ENCODE results near the gene RAB28.

The RAB28 gene

GRCh38 chr4:13504374-13504773, 20.2 kb upstream of the RAB28 start:
- DNase-seq, result no peak

DNA sequence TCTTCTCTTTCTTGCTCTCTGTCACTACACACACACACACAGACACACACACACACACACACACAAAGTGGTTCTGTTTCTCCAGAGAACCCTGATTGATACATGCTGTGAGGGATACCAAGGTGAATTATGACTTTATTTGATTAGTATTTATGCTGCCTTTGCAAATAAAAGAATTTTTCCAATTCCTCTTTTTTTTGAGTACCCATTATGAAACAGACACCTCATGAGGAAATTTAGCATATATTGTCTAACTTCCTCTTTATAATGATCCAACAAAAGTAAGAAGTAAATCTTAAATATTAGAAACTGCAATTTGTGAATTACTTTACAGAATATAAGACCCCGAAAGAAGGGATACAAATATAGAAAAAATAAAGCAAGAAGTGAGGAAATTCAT, 14.3 kb upstream of the RAB28 start:
- no peak for DNase-seq

- no peak for DNase-seq
Measured at GRCh38 chr4:13496605-13497004, 12.5 kb upstream of the RAB28 start.

DNA sequence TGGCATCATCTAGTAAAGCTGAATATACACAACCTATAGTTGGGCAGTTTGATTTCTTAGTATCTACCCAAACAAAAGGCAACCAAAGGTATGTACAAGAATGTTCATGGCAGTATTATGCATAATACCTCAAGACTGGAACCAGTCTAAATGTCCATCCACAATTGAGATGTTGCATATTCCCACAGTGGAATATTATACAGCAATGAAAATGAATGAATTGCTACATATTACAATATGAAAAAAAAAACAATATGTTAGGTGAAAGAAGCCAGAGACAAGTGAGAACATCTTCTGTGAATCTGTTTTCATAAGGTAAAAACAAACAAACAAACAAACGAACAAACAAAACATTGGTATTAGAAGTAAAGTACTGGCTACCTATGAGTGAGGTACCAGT, 11.6 kb upstream of the RAB28 start:
- DNase-seq, result no peak

- DNase-seq, result no peak
Measured at GRCh38 chr4:13493793-13494192, 9.7 kb upstream of the RAB28 start.

DNA sequence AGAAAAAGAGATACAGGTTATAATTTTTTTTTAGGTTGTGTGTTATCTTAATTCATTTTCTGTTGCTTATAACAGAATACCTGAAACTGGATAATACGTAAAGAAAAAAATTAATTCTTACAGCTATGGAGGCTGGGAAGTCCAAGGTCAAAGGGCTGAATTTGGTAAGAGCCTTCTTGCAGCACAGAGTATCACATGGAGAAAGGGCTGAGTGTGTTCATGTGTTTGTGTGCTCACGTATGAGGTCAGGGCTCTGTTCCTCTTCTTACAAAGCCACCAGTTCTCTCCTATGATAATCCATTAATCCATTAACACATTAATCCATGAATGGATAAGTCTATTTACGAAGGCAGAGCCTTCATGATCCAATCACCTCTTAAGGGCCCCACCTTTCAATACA, 8.6 kb upstream of the RAB28 start:
- no peak for DNase-seq

DNA sequence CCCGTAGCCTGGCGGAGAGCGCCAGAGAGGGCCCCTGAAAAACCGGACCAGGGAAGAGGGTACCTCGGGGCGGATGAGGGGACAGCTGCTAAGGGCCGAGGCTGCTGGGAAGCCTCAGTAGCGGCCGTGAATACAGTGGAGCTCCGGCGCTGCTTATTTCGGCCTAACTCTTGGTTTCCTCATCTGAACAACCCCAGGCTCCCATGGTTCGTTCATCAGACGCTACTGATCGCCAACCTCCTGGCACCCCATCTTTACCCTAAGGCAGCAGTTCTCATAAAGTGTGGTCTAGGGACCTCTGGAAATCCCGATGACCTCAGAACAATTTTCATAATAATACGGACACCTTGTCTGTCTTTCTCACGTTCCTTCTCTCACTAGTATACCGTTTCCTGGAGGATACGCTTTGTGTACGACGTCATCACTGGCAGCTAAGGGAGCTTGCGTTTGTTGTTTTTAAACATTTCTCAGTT, 645 bp upstream of the RAB28 start:
- DNase-seq, result peak; percentile 38

GRCh38 chr4:13483768-13484121, 395 bp downstream of the RAB28 start:
- peak; percentile 64 for DNase-seq

GRCh38 chr4:13483136-13483767, 888 bp downstream of the RAB28 start:
- DNase-seq, result peak; percentile 18

DNA sequence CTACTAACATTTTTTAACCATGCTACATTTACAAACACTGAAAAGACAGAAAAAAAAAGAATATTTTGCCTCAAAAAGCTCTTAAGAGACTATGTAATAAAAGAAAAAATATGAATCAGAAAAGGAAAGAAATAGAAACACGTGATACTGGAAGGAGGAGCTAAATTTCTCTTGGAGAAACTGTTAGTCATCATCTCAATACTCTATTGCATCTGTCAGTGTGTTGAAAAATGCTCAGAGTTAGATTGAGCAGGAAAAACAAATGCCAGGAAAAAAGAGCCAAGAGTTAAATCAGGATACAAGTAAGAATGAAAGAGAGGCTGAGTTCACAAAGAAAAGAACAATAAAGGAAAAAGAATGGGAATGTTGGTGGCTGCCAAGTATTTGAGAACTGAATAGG, 2.6 kb downstream of the RAB28 start:
- DNase-seq, result peak; percentile 56

- no peak for DNase-seq
Measured at GRCh38 chr4:13478707-13479106, 5.4 kb downstream of the RAB28 start.

DNA sequence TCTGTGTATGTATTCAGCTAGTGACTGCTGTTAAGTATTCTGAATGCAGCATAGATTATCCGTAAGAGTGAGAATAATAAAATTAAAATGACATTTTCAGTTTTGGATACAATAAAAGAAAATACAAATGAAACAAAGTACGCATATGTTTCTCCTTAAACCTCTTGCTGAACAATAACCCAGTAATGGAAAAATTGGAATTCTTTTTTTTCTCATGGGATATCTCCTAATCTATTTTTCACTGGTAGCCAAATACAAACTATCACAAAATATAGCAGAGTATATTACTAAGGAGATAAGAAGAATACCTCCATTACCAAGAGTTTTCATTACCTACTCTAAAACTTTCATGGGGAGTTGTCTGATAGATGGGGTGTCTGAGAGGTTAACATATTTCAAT, 6.0 kb downstream of the RAB28 start:
- no peak for DNase-seq

DNA sequence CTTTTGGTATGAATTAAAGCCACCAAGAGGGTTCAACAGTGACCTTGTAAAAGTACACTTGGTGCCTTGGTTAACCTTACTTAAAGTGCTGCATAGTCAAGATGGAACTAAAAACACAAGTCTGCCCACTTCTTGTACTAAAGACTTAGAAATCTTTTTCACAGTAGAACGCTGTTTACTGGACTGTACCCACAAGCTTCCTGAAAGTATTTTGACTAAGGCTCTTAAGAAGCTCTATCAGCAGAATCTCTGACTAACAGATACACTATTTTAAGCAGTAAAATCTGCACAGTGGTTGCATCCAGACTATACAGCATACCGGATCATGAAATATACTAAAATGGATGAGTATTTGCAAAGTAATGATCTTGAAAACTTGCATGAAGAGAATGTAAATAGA, 7.2 kb downstream of the RAB28 start:
- DNase-seq, result peak; percentile 68

DNA sequence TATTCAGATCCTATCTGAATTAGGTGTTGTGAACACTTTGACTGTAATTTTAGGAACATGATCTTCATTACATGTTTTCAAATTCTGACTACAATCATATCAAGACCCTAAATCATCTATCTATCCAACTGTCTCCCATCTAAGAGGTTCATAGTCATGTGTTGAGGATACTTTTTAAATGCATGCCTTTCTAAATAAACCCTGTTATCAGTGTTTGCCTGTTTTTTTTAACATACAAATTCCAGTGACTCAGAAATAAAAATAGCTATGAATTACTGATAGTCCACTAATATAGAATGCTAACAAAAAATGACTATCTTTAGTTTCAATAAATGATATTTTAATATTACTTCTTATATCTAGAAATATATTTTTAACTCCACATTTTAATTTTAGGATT, 8.0 kb downstream of the RAB28 start:
- DNase-seq, result no peak

DNA sequence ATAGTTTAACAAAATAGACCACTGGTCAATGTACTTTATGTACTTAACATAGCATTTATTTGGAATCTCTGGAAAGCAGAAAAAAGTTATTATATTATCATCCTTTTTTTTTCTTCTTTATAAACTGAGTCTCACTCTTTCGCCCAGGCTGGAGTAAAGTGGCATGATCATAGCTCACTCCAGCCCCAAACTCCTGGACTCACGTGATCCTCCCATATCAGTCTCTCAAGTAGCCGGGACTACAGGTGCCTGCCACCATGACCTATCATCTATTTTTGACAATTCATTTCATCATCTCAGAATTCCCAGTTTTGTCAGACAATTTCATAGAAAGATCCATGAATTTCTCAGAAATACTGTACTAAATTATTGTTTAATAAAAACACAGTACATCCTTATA, 12.7 kb downstream of the RAB28 start:
- DNase-seq, result no peak

- DNase-seq, result no peak
Measured at GRCh38 chr4:13470379-13470778, 13.8 kb downstream of the RAB28 start.

GRCh38 chr4:13464973-13465372, 19.2 kb downstream of the RAB28 start:
- no peak for DNase-seq

- DNase-seq, result no peak
Measured at GRCh38 chr4:13464543-13464942, 19.6 kb downstream of the RAB28 start.

GRCh38 chr4:13461191-13461905, 22.8 kb downstream of the RAB28 start:
- peak; percentile 19 for DNase-seq

DNA sequence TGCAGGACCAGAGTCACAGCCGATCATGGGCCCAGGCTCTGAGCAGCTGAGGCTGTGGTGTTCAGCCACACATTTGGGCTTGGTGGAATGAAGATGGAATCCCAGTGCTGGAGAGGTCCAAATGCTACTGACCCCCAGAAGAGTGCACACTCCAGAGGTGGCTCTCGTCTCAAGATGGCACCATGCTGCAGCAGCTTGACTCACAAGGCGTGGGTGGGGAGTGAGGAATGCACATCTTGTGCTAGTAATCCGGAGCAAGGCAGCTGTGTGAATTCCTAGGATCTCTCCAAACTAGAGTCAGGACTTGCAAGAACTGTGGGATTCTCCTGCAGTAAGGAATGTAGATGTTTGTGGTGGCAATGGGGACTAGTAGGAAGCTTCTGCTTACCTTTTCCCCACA, 28.7 kb downstream of the RAB28 start:
- DNase-seq, result peak; percentile 31

DNA sequence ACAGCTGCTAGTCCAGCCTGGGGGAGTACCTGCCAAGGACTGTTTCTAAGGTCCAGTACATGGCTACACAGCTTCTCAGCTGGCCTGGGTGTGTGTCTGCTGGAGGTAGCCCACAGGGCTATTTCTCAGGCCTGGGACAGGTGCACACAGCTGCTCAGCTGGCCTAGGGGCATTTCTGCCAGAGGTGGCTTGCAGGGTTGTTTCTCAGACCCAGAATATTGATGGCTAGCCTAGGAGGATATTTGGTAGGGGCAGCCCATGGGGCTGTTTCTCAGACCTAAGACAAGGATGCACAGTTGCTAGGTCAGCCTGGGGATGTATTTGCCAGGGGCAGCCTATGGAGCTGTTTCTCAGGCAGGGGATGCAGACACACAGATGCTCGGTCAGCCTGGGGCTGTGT, 29.4 kb downstream of the RAB28 start:
- no peak for DNase-seq

DNA sequence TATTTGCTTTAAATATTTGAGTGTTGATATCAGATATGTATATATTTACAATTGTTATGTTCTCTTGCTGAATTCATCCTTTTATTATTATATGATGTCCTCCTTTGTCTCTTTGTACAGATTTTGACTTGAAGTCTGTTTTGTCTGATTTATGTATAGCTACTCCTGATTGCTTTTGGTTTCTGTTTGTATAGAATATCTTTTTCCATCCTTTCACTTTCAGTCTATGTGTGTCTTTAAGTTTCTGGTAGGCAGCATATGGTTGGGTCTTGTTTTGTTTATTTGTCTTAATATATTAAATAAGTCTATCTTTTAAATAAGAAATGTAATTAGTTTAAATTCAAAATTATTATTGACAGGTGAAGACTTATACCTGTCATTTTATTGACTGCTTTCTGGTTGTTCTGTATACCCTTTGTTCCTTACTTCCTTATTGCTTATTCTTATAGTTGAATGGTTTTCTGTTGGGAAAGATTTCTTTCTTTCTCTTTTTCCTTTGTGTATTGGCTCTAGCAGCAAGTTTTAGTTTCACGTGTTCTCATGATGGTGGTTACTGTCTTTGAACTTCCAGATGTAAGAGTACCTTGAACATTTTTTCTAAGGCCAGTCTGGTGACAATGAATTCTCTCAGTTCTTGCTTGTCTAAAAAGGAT, 31.1 kb downstream of the RAB28 start:
- DNase-seq, result no peak

DNA sequence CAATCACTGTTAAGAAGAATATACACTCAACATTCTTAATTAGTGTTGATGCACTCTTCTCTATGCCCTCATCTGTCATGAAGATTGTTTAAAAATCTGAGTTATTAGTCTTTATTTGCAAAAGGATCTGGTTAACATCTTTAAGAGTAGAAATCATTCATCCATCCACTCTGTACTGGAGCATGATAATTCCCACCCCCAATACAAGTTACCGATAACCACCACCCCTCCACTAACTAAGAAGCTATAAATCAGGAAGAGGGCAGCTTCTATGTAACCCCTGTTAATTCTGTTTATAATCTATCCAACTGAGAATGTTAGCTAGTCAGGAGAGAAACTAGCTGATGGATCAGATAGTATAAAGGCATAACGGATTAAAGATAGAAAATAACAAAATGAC, 34.5 kb downstream of the RAB28 start:
- DNase-seq, result no peak

All from fibroblast of skin of right biceps (primary cell).